ENCODE data around the gene PPFIBP2. TPM values are rescaled to one million over a fixed set of nuclear protein-coding genes. Genes with fewer than 3 reads are reported as not detected.

PPFIBP2 gene
- total RNA-seq, 1 experiment from 2014 or later = 21.5 TPM

- DNase-seq (ENCODE audit: low read depth, low spot score) (no peak), ATAC-seq (no peak)
- H3K27me3 ChIP-seq (ENCODE audit: control insufficient read depth, insufficient read depth, low read length) = no peaks in the 10 kb centered on the region
- BruUV-seq (replicated peaks) = no TSS peak
- ChIA-PET CTCF (no interaction called here), POLR2A (no interaction called here)
- in situ Hi-C loops (cut with HindIII; ENCODE audit: low pct_unique_long_range_greater_than_20kb, low sequenced_read_pairs) (no loop called here), intact Hi-C loops (cut with micrococcal nuclease; ENCODE audit: unreplicated experiment) (no loop called here)
- no peak overlapping the region for H3K27ac ChIP-seq (ENCODE audit: low read length)
- H3K4me3 ChIP-seq (ENCODE audit: low read depth in 2 of 2, low read length in 2 of 2) = no peak overlapping the region
- TF ChIP-seq CTCF (IDR thresholded peaks at IDR 0.05) = no peak
- no peaks in the 10 kb centered on the region for H3K36me3 ChIP-seq (ENCODE audit: control insufficient read depth, insufficient read depth, low read length)
- no peaks in the 10 kb centered on the region for H3K9me3 ChIP-seq (ENCODE audit: control insufficient read depth, insufficient read depth, low read depth, low read length)
- no peaks in the 10 kb centered on the region for H3K4me1 ChIP-seq (ENCODE audit: control insufficient read depth, insufficient read depth, low read length)
These were observed 49.5 kb downstream of the PPFIBP2 start for GRCh38 chr11:7563281-7563680.

DNA sequence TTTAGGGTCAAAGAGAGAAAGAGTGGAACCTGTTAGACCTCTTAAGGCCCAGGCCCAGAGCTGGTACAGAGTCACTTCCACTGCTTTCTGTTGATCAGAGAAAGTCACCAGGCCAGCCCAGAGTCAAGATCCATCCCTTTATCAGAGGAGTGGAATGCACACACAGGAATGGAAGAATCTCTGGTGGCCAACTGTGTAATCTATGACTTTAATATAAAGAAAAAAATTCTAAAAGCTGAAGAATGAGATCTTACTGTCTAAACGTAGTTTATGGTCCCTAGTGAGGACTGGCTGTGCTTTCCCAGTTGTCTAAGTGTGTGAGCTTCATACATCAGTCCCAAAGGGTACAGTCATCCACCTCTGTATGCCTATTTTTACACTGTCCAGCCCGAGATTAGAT, 51.0 kb downstream of the PPFIBP2 start:
- ChIA-PET CTCF (no interaction called here), POLR2A (no interaction called here)
- ATAC-seq (no peak), DNase-seq (ENCODE audit: low read depth, low spot score) (no peak)
- Histone ChIP-seq H3K4me3 (ENCODE audit: low read depth in 2 of 2, low read length in 2 of 2) (no peak overlapping the region), H3K4me1 (ENCODE audit: control insufficient read depth, insufficient read depth, low read length) (no peaks in the 10 kb centered on the region), H3K9me3 (ENCODE audit: control insufficient read depth, insufficient read depth, low read depth, low read length) (no peaks in the 10 kb centered on the region), H3K27me3 (ENCODE audit: control insufficient read depth, insufficient read depth, low read length) (no peaks in the 10 kb centered on the region), H3K27ac (ENCODE audit: low read length) (no peak overlapping the region), H3K36me3 (ENCODE audit: control insufficient read depth, insufficient read depth, low read length) (no peaks in the 10 kb centered on the region)
- in situ Hi-C loops (cut with HindIII; ENCODE audit: low pct_unique_long_range_greater_than_20kb, low sequenced_read_pairs) = no loop called here
- intact Hi-C loops (cut with micrococcal nuclease; ENCODE audit: unreplicated experiment) = no loop called here
- BruUV-seq (replicated peaks) = no TSS peak
- TF ChIP-seq TCF7L2 (IDR thresholded peaks at IDR 0.05; ENCODE audit: low read depth, low read length) (no peak), SIN3A (IDR thresholded peaks at IDR 0.05; ENCODE audit: borderline replicate concordance, insufficient read depth, low read depth, low read length) (no peak), CTCF (IDR thresholded peaks at IDR 0.05) (no peak), POLR2AphosphoS5 (IDR thresholded peaks at IDR 0.05; ENCODE audit: low read depth, low read length) (no peak)
- TF ChIP-seq, protein P1, sequence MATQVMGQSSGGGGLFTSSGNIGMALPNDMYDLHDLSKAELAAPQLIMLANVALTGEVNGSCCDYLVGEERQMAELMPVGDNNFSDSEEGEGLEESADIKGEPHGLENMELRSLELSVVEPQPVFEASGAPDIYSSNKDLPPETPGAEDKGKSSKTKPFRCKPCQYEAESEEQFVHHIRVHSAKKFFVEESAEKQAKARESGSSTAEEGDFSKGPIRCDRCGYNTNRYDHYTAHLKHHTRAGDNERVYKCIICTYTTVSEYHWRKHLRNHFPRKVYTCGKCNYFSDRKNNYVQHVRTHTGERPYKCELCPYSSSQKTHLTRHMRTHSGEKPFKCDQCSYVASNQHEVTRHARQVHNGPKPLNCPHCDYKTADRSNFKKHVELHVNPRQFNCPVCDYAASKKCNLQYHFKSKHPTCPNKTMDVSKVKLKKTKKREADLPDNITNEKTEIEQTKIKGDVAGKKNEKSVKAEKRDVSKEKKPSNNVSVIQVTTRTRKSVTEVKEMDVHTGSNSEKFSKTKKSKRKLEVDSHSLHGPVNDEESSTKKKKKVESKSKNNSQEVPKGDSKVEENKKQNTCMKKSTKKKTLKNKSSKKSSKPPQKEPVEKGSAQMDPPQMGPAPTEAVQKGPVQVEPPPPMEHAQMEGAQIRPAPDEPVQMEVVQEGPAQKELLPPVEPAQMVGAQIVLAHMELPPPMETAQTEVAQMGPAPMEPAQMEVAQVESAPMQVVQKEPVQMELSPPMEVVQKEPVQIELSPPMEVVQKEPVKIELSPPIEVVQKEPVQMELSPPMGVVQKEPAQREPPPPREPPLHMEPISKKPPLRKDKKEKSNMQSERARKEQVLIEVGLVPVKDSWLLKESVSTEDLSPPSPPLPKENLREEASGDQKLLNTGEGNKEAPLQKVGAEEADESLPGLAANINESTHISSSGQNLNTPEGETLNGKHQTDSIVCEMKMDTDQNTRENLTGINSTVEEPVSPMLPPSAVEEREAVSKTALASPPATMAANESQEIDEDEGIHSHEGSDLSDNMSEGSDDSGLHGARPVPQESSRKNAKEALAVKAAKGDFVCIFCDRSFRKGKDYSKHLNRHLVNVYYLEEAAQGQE (IDR thresholded peaks at IDR 0.05; ENCODE audit: insufficient read depth in 1 of 2, low read depth in 2 of 2, low read length in 1 of 2) = no peak

- Histone ChIP-seq H3K4me1 (ENCODE audit: control insufficient read depth, insufficient read depth, low read length) (peaks cover 6% of the 10 kb centered on the region; the same call in 1 of the 2 replicates), H3K9me3 (ENCODE audit: control insufficient read depth, insufficient read depth, low read depth, low read length) (no peaks in the 10 kb centered on the region), H3K36me3 (ENCODE audit: control insufficient read depth, insufficient read depth, low read length) (no peaks in the 10 kb centered on the region), H3K27me3 (ENCODE audit: control insufficient read depth, insufficient read depth, low read length) (no peaks in the 10 kb centered on the region), H3K27ac (ENCODE audit: low read length) (no peak overlapping the region), H3K4me3 (ENCODE audit: low read depth in 2 of 2, low read length in 2 of 2) (no peak overlapping the region)
- in situ Hi-C loops (cut with HindIII; ENCODE audit: low pct_unique_long_range_greater_than_20kb, low sequenced_read_pairs) (no loop called here), intact Hi-C loops (cut with micrococcal nuclease; ENCODE audit: unreplicated experiment) (no loop called here)
- BruUV-seq (replicated peaks) = no TSS peak
- POLR2A ChIA-PET = no interaction called here
- CTCF ChIA-PET = no interaction called here
- TF ChIP-seq POLR2AphosphoS5 (IDR thresholded peaks at IDR 0.05; ENCODE audit: low read depth, low read length) (no peak), SIN3A (IDR thresholded peaks at IDR 0.05; ENCODE audit: borderline replicate concordance, insufficient read depth, low read depth, low read length) (no peak)
- no peak for ATAC-seq
- DNase-seq (ENCODE audit: low read depth, low spot score) = no peak
These were observed 53.5 kb downstream of the PPFIBP2 start for GRCh38 chr11:7567311-7567710.
